DND-41 (cell line): ENCODE measurements around the gene YBX3.

ENCODE experiments used
- CTCF ChIP-seq: IDR thresholded peaks from 2 replicates; pipeline ENCODE4 v1.5.1; 2012; ENCODE audit warnings: borderline replicate concordance, low read length, moderate library complexity, mild to moderate bottlenecking; ENCODE audit not compliant: poor library complexity, severe bottlenecking; ENCODE audit errors: extremely low read depth
- EZH2 ChIP-seq: IDR thresholded peaks from 3 replicates; pipeline ENCODE4 v1.6.1; 2012; ENCODE audit warnings: borderline replicate concordance, low read depth, mild to moderate bottlenecking, moderate library complexity, low read length, inconsistent platforms; ENCODE audit not compliant: severe bottlenecking

- TF ChIP-seq CTCF (no peak), EZH2 (no peak)
Observed at GRCh38 chr12:10740182-10740581, 17.1 kb upstream of the YBX3 start.
